HEK293 (cell line): ENCODE results near the gene GLRX.

Experiments
- BCL11B ChIP-seq: fragments of 450-650 bp; formaldehyde crosslinking; IDR thresholded peaks from 2 replicates; pipeline ENCODE4 v1.5.1; 2016; ENCODE audit warnings: low read depth, missing biosample characterization, missing genetic modification characterization
- MYNN ChIP-seq: fragments of 450-650 bp; formaldehyde crosslinking; IDR thresholded peaks from 2 replicates; pipeline ENCODE4 v1.5.1; 2016; ENCODE audit warnings: missing biosample characterization, missing genetic modification characterization, borderline replicate concordance
- ZNF174 ChIP-seq: fragments of 450-650 bp; formaldehyde crosslinking; IDR thresholded peaks from 2 replicates; pipeline ENCODE4 v1.5.0; 2017; ENCODE audit warnings: missing biosample characterization, mild to moderate bottlenecking, missing genetic modification characterization
- ZNF274 ChIP-seq, 2 experiments: fragments of 200-500 bp in 1 of 2; fragments of 450-650 bp in 1 of 2; sonication (Bioruptor generic) in 1 of 2; formaldehyde crosslinking in 1 of 2; IDR thresholded peaks; 2 replicates each; pipeline versions ENCODE4 v1.5.1 to v1.6.1; 2014 to 2016; ENCODE audit warnings: borderline replicate concordance in 1 of 2, inconsistent platforms in 1 of 2, low read length in 1 of 2, missing biosample characterization in 1 of 2, missing genetic modification characterization in 1 of 2
- ZNF521 ChIP-seq: fragments of 450-650 bp; formaldehyde crosslinking; IDR thresholded peaks from 2 replicates; pipeline ENCODE4 v1.5.1; 2017; ENCODE audit warnings: missing biosample characterization, mild to moderate bottlenecking, missing genetic modification characterization
- ZNF558 ChIP-seq: fragments of 450-650 bp; formaldehyde crosslinking; IDR thresholded peaks from 2 replicates; pipeline ENCODE4 v1.5.1; 2016; ENCODE audit warnings: missing biosample characterization, missing genetic modification characterization
- TF ChIP-seq, protein P1 (sequence below): fragments of 450-650 bp; formaldehyde crosslinking; IDR thresholded peaks from 2 replicates; pipeline ENCODE4 v1.5.1; 2016; ENCODE audit warnings: missing biosample characterization, missing genetic modification characterization

DNA sequence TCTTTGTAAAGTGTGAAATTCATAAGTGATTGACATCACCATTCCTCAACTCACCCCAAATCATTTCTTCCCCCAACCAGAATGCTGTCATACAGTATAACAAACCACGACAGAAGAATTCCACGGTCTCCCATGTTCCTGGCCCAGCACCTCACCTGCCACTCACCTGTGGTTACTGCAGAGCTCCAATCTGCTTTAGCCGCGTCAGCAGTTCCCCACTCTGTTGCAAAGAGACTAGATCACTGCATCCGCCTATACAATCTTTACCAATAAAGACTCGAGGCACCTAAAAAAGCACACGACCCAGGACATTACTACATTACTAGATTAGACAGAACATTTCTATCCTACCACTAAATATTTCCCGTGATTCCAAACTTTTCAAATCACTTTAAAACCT, 6.2 kb downstream of the GLRX start:
- TF ChIP-seq BCL11B (tag by site-specific recombination) = no peak
- no peak for TF ChIP-seq ZNF274 (IDR thresholded peaks at IDR 0.05; ENCODE audit: low read length)
- TF ChIP-seq ZNF274 (tag by site-specific recombination; IDR thresholded peaks at IDR 0.05; ENCODE audit: borderline replicate concordance) = no peak
- no peak for TF ChIP-seq MYNN (tag by site-specific recombination)
- TF ChIP-seq ZNF521 (tag by site-specific recombination) = no peak
- no peak for TF ChIP-seq ZNF558
- TF ChIP-seq, protein P1, sequence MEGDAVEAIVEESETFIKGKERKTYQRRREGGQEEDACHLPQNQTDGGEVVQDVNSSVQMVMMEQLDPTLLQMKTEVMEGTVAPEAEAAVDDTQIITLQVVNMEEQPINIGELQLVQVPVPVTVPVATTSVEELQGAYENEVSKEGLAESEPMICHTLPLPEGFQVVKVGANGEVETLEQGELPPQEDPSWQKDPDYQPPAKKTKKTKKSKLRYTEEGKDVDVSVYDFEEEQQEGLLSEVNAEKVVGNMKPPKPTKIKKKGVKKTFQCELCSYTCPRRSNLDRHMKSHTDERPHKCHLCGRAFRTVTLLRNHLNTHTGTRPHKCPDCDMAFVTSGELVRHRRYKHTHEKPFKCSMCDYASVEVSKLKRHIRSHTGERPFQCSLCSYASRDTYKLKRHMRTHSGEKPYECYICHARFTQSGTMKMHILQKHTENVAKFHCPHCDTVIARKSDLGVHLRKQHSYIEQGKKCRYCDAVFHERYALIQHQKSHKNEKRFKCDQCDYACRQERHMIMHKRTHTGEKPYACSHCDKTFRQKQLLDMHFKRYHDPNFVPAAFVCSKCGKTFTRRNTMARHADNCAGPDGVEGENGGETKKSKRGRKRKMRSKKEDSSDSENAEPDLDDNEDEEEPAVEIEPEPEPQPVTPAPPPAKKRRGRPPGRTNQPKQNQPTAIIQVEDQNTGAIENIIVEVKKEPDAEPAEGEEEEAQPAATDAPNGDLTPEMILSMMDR (tag by site-specific recombination) = no peak
- TF ChIP-seq ZNF174 = no peak
